HG03103 (cell line): ENCODE results near the gene GRID1.

Experiments
- ATAC-seq: cut with Tn5 transposase; IDR thresholded peaks from one replicate; pipeline ENCODE4 v1.9.1; 2021; ENCODE audit warnings: low read depth; ENCODE audit not compliant: unreplicated experiment

The GRID1 gene

DNA sequence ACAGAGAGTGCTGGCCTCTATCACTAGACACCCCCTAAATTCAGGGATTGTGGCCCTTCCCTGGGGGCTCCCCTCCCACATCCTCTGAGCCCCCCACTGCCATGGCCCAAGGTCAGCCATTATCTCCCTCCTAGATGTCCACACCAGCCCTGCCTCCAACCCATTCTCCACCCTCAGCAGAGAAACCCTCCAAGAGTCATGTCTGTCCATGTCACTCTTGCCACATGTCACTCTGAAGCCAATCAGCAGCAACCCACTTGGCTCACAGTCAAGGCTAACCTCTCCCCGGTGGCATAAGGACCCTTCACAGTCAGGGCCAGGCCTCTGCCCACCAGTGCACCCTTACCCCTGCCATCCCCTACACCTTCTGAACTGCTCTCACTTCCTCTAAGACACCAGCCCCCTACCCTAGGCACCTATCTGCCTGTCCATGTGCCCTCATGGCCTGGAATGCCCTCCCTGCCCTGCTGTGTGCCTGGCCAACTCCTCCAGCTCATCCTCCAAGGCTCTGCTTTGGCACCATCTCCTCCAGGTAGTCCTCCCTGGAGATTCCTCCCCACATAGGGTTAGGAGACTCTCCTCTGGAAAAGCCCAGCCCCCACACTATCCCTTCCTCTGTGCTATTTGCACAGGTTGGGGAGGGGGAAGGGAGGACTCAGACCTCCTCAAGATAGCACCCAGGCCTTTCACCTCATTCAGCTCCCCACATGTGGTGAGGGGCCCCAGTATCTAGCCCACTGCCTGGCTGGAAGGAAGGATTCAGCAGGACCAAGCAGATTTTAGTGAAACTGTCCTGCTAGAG is 83.7 kb downstream of the GRID1 start:
- ATAC-seq: no peak

DNA sequence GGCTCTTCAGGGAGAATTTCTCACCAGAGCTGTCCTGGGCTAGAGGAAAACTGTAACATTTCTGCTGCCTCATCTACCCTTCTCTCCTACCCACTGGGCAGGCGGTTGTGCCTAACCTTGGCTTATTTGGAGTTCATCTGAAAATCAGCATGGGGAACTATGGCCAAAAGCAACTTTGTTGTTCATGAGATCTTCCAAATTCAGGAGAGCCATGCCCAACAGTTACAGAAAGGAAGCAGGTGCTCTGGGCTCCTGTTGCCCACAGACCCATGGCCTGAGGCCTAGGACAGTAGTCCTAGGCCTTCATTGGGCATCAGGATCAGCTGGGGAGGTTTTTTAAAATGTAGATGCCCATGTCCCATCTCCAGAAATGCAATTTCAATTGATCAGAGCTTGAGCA is 85.2 kb downstream of the GRID1 start:
- ATAC-seq: no peak

DNA sequence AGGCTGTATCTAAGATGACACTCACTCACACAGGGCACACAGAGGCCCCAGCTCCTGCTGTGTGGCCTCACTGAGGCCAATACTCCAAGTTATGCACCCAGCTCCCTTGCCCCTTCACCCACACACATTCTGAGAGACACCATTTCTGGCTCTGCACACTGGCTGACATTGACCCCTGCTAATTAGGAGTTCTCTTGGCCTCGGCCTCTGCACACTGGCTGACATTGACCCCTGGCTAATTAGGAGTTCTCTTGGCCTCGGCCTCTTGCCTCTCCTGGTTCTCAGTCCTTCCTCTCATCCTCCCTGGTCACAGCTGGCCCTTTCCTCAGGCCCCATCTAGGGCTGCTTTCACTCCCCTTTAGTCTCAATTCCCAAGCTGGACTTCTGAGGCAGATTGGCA is 97.3 kb downstream of the GRID1 start:
- ATAC-seq: no peak

DNA sequence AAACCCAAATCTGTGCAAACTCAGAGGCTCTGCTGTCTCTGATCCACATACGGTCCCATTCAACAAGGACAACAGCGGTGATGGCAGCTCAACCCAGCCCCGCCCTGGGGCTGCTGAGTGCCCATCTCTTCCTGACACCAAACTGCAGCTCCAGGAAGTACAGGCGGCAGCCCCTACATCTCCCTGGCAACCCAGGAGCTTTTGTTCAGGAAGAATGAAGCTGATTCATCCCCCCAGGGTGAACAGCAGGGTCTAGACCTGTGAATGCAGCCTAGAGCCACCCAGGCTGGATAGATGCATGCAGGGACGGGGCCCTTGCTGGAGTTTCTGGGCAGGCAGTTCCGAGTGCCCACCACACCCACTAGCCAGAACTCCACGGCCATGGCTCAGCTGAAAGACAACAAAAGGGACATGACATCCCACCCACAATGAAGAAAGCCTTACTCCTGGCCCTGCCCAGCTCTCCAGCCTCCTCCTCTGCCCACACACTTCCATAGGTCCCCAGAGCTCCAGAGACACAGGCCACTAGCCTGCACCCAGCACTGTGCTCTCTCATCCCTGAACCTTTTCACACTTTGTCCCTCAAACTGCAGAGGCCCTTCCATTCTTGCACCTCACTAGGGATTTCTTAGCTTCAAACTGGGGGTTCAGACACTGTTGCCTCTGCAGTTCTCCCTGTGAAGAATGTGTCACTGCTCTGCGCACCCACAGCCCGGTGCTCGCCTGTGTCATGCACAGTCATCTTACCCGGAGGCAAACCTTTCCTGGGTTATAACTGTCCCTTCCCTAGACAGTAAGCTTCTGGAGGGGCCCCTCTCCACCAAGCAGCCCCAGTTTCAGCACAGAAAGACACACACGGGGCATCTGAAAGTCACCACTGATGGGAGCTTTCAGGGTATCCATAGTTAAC is 99.1 kb downstream of the GRID1 start:
- no peak for ATAC-seq

DNA sequence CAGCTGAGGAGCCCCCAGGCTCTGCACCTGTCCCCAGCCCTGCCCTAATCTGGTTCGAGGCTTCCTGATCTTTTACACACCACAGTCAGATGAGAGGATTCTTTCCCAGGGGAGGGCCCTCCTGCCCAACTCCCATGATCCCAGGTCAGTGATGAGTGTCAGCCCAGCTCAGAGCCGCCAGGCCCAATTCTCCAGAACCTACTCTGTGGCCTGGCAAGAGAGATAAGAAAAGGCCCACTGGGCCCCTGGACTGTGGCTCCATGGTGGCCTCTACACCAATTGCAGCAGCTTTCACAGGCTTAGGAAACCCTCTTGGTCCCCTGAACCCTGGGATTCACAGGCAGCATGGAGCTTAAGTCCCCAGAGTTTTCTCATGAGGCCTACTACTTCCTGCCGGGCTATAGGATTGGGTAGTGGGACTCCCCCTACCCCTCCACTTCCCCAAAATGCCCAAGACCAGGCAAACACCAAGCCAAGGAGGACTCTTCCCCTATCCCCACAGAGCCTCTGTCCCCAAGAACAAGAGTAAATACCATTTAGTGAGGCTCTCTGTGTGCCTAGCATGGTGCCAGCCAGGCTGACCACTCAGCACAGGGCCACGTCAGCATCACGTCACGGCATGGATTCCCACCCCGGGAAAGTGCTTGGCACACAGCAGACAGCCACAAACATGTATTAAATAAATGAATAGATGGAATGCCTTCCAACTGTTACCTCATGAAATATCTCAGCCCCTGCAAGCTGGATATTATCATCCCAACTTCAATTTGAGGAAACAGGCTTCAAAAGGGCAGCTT is 100.0 kb downstream of the GRID1 start:
- ATAC-seq: no peak

DNA sequence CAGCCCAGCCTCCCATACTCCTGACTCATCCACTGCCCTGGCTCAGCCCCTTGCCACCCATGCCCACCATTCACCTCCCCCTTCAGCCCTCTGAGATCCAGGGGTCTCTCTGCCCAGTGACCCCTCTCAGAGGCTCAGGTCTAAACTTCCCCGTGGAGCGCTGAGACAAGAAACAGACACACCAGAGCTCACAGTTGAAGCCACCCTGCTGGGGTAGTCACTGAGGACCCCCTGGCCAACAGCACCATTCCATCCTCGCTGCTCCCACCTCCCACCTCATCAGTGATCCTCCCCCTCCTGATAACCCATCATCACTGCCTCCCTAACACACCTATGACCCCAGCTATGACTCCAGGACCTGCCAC is 100.7 kb downstream of the GRID1 start:
- no peak for ATAC-seq

DNA sequence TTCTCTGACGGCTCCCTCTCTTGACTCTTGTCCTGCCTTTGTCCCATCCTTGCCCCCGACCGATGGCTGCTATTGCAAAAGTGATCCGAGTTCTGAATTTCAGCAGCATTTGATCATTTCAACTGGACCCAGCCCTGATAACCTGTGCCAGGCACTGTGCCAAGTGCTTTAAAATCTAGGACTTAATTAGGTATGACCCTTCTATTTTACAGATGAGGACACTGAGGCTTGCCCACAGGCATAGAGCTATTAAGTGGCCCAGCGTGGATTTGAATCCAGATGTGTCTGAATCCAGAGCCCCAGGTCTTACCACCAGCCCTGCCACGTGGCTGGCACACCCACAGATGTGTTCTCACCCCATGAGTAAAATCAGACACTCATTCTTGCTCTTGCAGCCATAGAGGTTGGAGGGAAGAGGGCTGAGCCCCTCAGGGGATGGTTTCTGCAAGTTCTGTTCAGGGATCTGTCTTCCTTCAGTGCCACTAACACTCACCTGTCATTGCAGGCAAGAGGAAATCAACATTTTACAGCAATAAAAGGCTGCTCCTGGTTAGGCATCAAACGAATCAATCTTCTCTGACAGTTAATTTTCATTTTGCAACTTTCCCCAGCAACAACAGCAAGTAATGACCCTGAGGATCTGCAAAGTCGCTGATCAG is 101.2 kb downstream of the GRID1 start:
- no peak for ATAC-seq

DNA sequence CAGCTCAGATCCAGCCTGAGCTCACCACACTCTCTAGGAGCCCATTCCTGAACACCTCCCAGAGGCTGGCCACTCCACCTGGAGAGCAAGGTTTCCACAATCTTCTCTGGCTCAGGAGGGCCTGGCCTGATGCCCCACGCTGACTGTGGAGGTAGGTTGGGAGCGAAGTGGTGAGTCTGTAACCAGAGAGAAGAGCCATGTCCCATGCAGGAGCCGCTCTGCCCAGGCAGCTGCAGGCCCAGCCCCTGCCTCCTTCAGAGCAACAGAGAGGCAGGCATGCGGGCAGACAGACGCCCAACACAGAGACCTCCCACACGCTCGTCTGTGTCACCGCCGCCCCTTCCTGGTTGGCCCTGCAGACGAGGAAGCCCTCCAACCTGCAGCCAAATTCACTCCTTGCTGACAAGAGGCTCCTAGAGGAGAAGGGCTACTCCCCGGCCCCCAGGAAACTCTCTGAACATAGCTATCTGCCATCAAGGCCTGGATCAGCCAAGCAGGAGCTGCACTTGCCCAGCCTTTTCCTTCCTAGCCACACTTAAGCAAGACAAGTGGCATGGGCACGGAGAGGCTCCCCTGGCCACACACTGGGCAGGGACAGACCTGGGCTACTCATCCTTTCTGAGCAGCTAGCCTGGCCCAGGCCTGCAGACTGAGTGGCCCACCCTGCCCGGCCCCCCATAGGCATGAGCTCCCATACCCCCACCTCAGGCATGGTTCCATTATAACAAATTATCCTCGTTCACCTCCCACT is 101.9 kb downstream of the GRID1 start:
- no peak for ATAC-seq

DNA sequence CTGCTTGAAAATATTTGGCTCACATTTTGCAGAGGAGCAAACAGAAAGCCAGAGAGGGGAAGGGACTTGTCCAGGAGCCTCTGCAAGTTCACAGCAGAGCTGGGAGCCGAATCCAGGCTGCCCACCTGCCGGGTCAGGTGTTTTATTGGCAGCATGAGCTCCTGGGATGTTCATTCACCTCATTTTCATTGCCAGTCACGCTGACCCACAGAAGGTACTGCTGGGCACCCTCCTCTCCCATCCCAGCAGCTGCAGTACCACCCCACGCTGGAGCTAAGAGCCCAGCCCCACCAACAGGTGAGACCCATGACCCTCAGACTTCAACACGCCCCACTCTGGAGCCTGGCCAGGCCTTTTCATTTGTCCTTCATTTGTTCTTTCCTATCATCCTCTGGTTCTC is 102.7 kb downstream of the GRID1 start:
- no peak for ATAC-seq

DNA sequence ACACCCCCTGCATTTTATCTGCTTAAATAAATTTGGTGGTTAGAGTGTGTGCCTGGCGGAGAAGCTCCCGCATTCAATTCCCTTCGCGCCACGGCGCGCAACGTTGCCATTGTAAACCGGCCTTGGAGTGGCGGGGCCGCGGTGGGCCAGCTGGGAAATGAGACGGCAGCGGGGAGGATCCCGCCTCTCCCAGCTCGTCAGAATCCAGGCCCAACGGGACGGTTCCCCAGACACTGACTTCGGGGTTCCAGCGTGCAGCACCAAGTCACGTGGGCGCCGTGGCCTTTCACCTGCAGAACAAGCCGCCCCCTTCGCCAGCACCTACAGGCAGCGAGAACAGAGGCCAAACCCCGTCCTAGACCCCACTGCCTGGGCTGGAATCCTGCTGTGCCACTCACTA is 103.4 kb downstream of the GRID1 start:
- ATAC-seq: no peak

DNA sequence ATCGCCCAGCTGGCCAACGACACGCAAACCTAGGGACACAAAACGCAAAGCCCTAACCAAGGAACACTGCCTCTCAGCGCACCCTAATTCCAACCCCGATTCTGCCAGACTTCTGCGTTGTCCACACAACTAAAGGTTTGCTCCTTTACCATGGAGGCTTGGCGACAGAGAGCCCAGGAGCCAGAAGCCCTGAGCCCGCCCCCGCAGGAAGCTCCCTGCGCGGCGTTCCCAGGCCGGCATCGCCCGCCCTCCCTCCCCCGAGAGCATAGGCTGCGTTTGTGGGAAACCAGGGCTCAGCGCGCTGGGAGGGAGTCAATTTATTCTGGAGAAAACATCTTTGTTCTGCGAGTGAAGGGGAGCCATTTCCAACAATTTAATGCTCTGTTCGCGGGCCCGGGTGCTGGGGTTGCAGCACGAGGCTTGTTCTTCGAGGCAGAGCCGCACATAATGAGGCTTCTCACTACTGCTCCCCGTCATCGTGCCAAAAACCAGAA is 103.9 kb downstream of the GRID1 start:
- ATAC-seq: no peak

DNA sequence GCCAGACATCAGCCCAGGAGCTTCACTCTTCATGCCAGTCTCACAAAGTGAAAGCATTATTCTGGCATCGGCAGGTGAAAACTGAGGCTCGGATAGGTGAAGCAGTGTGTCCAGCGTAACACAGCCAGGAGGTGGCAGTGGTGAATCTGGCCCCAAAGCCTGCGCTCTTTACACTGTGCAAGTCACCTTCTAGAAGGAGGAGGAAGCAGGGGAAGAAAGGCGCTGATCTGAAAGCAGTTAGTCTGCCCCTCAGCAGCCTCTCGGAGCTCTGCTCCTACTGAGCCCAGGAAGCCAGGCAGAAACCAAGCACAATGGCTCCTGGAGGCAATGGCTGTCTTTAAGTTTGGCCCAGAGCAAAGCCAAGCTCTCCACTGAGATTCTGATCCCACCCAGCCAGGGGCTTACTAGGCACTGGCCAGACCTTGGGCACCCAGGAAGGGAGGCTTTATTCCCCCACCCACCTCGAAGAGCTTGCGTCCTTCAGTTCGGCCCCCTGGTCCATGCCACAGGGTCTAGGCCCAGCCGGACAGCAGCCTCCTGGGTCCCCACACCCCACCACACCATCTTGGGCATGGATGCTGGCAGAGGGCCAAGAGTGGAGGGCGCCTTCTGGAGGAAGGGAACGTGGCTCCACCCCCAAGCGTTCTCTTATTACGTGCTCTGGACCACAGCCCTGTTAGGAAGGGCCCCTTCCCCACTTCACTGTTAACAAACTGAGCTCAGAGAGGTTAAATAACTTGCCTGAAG is 104.5 kb downstream of the GRID1 start:
- peak; percentile 69 for ATAC-seq

DNA sequence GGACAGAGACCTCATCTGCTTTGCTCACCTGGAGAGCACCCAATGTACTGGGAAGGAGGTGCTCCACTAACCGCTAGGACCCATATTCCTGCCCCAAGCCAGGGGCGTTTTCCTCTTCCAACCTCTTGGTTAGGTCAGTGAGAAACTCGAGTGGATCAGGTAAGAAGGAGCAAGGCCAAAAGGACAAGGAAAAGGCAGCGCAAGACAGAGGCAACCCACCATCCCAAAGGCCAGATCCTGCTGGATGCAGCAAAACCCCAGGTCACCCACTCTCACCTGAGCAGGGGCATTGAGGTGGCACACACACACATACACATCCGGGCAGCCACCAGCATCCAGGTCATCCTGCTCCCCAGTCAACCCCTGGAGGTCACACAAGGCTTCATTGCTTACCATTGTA is 105.1 kb downstream of the GRID1 start:
- ATAC-seq: no peak

DNA sequence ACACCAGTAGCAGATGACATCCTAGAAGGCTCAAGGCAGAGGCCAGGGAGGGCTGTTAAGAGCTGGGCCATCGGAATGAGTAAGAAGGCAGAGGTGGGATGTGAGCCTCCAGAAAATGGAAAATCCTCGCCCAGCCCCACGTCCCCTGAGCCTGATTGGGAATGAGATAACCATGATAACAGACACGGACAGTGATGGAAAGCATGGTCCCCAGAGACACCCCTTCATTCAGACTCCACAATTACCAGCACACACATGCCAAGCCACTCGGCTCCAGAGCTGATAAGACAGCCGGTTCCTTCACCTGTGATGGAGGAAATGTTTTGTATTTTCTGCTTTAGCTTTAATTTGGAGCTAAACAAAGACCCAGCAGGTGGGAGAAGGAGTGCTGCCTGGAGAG is 106.0 kb downstream of the GRID1 start:
- ATAC-seq: no peak

DNA sequence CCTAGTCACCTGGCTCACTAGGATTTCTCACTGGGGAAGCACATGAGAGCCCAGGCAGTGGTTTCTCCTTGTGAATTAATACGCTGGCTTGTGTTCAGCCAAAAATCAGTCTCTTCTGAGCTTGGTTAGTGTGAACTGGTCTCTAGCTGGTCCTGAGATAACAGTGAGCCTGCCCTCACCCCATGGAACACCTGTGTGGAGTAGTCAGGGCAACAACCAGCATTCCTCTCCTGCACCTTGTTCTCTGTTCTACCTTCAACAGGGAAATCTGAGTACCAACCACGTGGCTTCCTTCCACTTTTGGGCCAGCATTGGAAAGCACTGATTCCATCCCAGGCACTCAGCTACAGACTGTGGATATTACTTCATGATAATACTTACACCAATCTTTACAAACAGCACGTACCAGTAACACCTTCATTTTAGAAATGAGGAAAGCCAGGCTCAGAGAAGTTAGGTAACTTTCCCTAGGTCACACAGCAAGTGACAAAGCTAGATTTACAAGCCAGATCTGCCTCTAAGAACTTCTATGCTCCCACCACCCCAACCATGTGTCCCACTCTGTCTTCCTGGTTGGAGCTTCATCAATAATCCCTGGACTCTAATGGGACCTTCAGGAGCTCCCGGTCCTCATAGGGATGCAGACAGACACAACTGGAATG is 106.6 kb downstream of the GRID1 start:
- no peak for ATAC-seq

DNA sequence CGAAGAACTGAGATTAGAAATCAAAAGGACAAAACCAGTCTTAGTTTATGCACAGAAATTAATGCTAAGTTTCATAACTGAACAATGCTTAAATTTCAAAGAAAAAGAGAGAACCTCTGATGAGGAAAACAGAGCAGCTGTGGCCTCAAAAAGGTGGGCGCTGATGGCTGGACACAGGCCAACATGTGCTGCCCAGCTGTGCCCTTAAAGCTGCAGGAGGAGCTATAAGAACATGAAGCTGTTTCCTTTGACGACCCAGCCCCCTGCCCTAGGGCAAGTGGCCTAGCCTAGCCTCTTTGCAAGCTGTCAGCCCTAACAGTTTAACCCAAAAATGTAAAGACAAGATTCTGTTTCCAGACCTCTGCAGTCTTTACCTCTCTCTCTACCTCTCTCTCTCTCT is 107.7 kb downstream of the GRID1 start:
- ATAC-seq: no peak

DNA sequence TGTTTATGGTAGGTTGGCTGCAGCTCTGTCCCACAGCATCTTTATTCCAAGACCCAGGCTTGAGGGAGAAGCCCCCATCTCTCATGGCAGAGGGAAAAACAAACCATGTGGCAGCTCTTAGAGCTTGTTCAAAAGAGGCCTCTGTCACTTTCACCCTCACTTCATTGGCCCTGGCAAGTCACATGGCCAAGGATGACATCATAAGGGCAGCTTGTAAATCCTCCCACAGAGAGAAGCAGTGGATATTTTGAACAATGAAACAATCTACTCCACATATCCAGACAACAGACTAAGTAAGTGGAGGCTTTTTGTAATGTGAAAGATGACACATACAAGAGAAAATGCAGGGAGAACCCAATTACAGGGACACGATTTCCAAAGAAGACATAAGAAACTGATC is 108.1 kb downstream of the GRID1 start:
- ATAC-seq: no peak

DNA sequence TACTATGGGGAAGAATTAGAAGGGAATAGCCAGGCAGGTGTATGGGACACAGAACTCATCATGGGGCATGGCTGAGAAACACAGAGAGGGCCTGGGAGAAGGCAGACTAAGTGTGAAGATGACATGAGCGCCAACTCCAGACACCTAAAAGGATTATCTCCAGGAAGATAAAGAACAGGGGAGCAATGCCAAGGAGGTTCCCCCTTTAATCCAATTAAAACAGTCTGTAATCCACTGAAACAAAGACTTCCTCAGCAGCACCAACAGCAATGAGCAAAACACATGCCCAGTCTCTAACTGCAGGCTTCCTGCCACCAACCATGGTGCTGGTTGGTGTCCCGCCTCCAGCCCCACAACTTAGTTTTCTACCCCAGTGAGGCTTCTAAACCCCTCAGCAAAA is 108.9 kb downstream of the GRID1 start:
- no peak for ATAC-seq
